Large intestine (tissue), 3 donors: ENCODE data around the gene PRDM12. TPM values are rescaled to one million over a fixed set of nuclear protein-coding genes. Genes with fewer than 3 reads are reported as not detected.

Experiments used
- DNase-seq, 2 donors: peaks; one replicate each; pipeline versions ENCODE4 v3.0.0 to v3.0.0-alpha.2; 2013
- H3K27ac ChIP-seq: one replicate; pipeline ENCODE4 v1.5.1; 2013; ENCODE audit warnings: low read length
- H3K27me3 ChIP-seq: 2 replicates; pipeline ENCODE4 v1.6.1; 2013; ENCODE audit warnings: low read length; ENCODE audit not compliant: control insufficient read depth, insufficient read depth
- H3K36me3 ChIP-seq: 2 replicates; pipeline ENCODE4 v1.6.1; 2013; ENCODE audit warnings: low read length; ENCODE audit not compliant: control insufficient read depth, insufficient read depth
- H3K4me1 ChIP-seq: one replicate; pipeline ENCODE4 v1.6.1; 2013; ENCODE audit warnings: low read length; ENCODE audit not compliant: control insufficient read depth, insufficient read depth
- H3K4me3 ChIP-seq: one replicate; pipeline ENCODE4 v1.5.1; 2013; ENCODE audit warnings: low read length
- H3K9me3 ChIP-seq: one replicate; pipeline ENCODE4 v1.6.1; 2013; ENCODE audit warnings: mild to moderate bottlenecking, low read depth, low read length, moderate library complexity; ENCODE audit not compliant: control insufficient read depth
- WGBS: methylation state at CpG from one replicate; pipeline ENCODE4 v1.1.5; 2013; ENCODE audit warnings: low lambda C conversion rate; ENCODE audit not compliant: insufficient coverage; 5-methylcytosine and 5-hydroxymethylcytosine counted together
- polyA plus RNA-seq: library from polyadenylated mRNA; unstranded; fragments of 120-200 nt; gene quantifications from one replicate; pipeline ENCODE4 v1.2.1, GENCODE V29; 2013

The PRDM12 gene
- polyA plus RNA-seq, 1 donor: 0.04 TPM

DNA sequence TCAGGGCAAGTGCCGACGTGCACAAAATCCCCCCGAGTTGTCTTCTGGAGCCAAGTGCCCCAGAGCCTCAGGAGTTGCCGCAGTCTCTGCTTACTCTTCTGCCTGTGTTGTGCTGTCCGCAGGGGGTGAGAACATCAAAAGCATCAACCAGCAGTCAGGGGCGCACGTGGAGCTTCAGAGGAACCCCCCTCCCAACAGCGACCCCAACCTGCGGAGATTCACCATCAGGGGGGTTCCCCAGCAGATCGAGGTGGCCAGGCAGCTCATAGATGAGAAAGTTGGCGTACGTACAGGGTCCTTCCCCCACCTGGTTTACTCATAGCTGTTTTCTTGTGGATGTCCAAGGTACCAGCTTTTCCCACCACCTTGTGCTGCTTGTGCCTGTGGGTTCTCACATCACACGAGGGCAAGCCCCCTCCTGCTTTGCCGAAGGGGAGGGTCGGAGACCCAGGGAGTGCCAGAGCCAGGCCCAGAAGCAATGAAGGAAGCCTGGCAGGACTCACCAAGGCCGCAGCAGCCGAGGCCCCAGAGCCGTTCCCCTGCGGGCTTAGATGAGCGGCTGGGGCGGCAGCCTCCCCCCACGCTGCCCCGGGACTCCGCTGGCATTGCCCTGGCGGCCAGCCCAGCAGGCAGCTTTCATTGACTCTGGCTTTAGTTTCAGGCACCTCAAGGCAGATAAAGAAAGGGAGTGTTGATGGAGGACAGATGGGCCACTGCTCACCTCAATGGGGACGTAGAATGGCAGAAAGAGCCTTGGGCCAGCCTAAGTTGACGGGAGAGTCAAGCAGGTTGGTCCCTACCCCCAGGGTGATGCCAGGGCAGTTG is 33.7 kb upstream of the PRDM12 start:
- Histone ChIP-seq H3K4me3 (no peak overlapping the region), H3K4me1 (no peaks in the 10 kb centered on the region), H3K36me3 (peaks cover 94% of the 10 kb centered on the region), H3K27ac (no peak overlapping the region), H3K27me3 (no peaks in the 10 kb centered on the region), H3K9me3 (no peaks in the 10 kb centered on the region)
- DNase-seq: no peak
- 100% methylated on average over 2 of the region's 27 CpGs for WGBS

DNA sequence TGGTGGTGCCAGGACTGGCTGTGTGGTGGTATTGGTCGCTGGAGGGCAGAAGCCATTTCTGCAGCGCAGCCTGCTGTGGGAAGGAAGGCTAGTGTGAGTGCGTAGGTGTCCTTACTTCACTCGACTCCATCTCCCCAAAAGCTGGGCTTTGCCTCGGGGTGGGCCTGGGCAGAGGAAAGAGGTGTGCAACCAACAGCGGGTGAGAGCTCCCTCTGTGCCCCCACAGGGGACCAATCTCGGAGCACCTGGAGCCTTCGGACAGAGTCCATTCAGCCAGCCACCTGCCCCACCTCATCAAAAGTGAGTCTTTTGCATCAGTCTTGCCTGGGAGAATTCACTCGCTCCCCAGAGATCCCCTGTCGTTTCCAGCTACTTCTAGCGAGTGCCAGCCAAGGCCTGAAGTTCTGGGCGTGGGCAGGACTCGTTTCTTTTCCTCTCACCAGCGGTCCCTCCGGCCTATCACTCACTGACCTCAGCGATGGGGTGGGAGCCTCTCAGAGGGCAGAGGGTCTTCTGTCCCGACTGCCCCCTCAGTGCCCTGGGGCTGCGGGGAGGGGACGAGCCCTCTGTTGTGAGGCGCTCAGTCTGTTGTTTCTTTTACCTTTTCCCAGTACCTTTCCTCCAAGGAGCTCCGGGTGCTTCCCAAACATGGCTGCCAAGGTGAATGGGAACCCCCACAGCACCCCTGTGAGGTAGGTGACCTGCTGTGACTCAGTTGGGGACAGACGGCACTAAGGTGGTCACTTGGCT is 32.9 kb upstream of the PRDM12 start:
- Histone ChIP-seq H3K4me3 (no peak overlapping the region), H3K27me3 (no peaks in the 10 kb centered on the region), H3K27ac (no peak overlapping the region), H3K36me3 (peaks cover 94% of the 10 kb centered on the region), H3K9me3 (no peaks in the 10 kb centered on the region), H3K4me1 (no peaks in the 10 kb centered on the region)
- no peak for DNase-seq
- WGBS: no CpG with 5 or more reads among the region's 22 CpGs

DNA sequence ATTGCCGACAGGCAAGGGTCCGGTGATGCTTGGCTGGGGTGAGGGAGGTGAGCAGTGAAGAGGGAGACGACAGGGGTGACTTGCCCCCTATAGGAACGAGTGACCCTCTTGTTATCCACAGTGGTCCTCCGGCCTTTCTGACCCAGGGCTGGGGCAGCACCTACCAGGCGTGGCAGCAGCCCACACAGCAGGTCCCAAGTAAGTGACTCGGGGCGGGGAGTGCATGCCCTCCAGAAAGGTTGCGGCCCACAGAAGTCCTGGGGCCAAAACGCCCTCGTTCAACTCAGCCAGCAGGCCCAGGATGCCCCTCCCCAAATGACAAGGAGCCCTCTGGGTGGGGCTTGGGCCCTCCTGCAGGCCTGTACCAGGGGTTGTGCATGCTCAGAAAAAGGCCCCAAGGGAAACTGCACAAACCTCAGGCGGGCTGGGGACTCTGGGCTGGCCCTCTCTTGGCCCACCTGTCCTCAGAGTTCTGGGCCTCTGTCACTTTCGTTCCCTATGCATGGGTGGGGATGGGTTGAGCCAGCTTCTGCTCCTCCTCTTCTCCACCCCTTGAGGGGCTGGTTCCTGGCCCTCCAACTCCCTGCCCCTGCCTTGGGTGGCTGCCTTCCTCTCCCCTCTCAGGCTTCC is 32.2 kb upstream of the PRDM12 start:
- no peaks in the 10 kb centered on the region for H3K9me3 ChIP-seq

DNA sequence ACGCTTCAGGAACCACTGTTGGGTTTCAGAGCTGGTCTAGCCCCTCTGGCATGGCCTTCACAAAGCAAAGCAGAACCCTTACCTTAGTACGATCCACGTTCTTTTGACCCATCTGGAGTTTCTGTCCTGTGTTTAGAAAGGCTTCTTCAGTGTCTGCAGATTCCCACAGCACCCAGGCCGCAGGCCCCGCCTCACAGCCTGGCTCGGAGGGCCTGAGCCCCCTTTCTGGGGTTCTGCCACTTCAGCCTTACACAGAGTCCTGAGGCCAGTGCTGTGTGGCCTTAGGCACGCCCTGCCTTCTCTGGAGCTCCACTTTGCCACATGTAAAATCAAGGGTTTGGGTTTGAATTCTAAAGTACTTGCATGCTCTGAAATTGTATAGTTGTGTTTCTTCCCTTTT is 31.6 kb upstream of the PRDM12 start:
- Histone ChIP-seq H3K4me1 (no peaks in the 10 kb centered on the region), H3K36me3 (peaks cover 85% of the 10 kb centered on the region), H3K27ac (no peak overlapping the region), H3K4me3 (no peak overlapping the region), H3K27me3 (no peaks in the 10 kb centered on the region), H3K9me3 (no peaks in the 10 kb centered on the region)
- DNase-seq: no peak
- no CpG with 5 or more reads among the region's 7 CpGs for WGBS

More for the DNA sequence above, 32.2 kb upstream of the PRDM12 start:
- Histone ChIP-seq H3K4me1 (no peaks in the 10 kb centered on the region), H3K36me3 (peaks cover 92% of the 10 kb centered on the region), H3K27ac (no peak overlapping the region), H3K4me3 (no peak overlapping the region), H3K27me3 (no peaks in the 10 kb centered on the region)
- DNase-seq: no peak
- no CpG with 5 or more reads among the region's 13 CpGs for WGBS

DNA sequence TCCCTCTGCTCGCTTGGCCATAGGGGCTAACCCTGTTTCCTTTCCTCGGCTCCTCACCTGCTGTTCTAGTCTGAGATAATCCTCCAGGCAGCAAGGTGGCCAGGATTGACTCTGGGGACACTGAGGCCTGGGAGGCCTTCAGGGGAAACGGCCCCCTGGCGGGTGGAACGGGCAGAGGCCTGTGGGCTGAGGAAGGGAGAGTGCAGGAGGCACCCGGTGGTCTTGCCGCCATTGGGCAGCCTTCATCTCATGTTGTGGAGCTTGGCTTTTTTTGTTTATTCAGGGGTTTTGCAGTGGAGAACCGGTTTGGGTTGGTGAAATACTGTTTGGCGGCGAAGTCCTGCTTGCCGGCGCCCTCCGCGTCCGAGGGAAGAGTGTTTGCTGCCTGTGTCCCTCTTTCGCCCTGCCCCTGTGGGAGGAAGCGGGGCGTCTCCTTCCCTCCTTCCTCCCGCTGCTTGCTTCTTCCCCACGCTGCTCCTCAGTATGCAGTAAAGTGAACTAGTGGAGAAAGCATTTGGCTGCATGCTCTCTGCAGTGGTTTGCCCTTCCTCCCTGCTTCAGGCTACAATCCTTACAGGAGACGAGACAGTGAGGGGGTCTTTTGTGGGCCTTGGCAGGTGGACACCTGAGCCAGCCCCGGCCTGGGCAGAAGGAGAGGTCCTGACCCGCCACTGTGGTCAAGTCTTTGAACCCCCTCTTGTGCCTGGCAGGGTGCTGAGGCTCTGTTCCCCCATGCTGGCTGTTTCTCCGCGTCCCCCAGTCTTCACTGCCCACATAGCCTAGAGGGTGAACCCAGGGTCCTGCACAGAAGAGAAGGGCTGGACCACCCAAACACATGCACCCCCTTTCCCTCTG is 30.8 kb upstream of the PRDM12 start:
- Histone ChIP-seq H3K4me1 (no peaks in the 10 kb centered on the region), H3K27ac (no peak overlapping the region), H3K9me3 (no peaks in the 10 kb centered on the region), H3K4me3 (no peak overlapping the region), H3K36me3 (peaks cover 82% of the 10 kb centered on the region), H3K27me3 (no peaks in the 10 kb centered on the region)
- DNase-seq: no peak
- no CpG with 5 or more reads among the region's 25 CpGs for WGBS

DNA sequence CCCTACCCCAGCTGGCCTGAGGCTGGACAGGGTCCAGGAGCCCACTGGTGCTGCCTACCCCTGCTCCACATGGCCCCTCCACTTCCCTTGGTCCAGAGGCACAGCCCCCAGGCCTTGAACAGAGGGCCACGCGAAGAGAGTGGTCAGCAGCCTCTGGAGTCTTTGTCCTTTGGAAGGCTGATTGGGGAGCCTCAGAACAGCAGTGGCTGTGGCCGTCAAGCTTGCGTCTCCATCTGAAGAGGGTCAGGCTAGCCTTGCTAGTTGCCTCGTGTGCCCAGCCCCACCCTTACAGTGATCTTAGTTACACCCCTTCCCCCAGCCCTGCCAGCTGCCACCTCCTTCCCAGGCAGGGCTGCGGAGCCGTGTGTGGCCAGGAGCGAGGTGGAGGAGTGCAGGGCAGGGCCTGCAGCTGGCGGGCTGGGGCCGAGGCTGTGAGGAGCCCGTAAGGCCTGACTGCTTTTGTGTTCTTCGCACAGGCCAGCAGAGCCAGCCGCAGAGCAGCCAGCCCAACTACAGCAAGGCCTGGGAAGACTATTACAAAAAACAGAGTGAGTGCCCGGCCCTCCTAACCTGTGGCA is 30.1 kb upstream of the PRDM12 start:
- peaks cover 80% of the 10 kb centered on the region for H3K36me3 ChIP-seq

DNA sequence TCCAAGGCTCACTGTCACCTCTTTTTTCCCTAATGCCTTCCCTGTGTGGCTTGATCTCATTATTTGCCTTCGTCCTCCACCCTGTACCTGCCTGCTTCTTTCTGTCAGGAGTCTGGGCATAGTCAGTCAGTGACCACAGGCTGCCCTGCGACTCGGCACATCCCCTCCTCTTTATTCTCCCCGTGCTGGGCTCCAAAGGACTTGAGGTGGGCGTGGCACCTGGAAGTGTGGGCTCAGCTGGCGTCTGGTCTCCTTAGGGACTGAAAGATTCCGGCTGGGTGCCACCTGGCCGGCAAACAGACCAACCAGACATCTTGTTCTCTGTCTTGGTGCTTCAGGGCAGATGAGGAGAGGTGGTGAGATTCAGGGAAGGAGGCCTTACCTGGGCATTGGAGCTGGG is 29.6 kb upstream of the PRDM12 start:
- peaks cover 75% of the 10 kb centered on the region for H3K36me3 ChIP-seq
- H3K4me1 ChIP-seq: no peaks in the 10 kb centered on the region
- no peaks in the 10 kb centered on the region for H3K27me3 ChIP-seq
- no peaks in the 10 kb centered on the region for H3K9me3 ChIP-seq
- DNase-seq: no peak
- no peak overlapping the region for H3K4me3 ChIP-seq
- no CpG with 5 or more reads among the region's 8 CpGs for WGBS
- no peak overlapping the region for H3K27ac ChIP-seq

More for the DNA sequence above, 30.1 kb upstream of the PRDM12 start:
- H3K4me1 ChIP-seq: no peaks in the 10 kb centered on the region
- no peak overlapping the region for H3K4me3 ChIP-seq
- no peaks in the 10 kb centered on the region for H3K27me3 ChIP-seq
- H3K9me3 ChIP-seq: no peaks in the 10 kb centered on the region
- WGBS: no CpG with 5 or more reads among the region's 14 CpGs
- no peak overlapping the region for H3K27ac ChIP-seq
- no peak for DNase-seq

DNA sequence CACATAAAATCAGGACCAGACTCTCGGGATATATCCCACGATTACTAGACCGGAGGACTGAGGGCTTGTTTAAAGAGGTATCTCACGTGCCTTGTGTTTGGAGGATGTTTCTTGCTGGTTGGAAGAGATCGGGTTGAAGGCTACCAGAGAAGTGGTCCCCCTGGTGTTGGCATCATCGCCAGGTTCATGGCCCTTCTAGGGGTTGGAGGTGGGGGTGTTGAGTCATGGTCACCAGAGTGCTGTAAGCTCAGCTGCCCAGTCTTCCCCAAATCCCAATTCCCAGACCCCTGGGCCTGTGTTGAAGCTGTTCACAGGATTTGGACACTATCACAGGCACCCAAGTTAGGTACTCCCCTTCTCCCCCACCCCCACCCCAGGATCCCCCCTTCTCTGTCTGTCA is 29.1 kb upstream of the PRDM12 start:
- Histone ChIP-seq H3K9me3 (no peaks in the 10 kb centered on the region), H3K27ac (no peak overlapping the region), H3K36me3 (peaks cover 70% of the 10 kb centered on the region), H3K27me3 (no peaks in the 10 kb centered on the region), H3K4me1 (no peaks in the 10 kb centered on the region), H3K4me3 (no peak overlapping the region)
- no peak for DNase-seq
- WGBS: no CpG with 5 or more reads among the region's 6 CpGs

DNA sequence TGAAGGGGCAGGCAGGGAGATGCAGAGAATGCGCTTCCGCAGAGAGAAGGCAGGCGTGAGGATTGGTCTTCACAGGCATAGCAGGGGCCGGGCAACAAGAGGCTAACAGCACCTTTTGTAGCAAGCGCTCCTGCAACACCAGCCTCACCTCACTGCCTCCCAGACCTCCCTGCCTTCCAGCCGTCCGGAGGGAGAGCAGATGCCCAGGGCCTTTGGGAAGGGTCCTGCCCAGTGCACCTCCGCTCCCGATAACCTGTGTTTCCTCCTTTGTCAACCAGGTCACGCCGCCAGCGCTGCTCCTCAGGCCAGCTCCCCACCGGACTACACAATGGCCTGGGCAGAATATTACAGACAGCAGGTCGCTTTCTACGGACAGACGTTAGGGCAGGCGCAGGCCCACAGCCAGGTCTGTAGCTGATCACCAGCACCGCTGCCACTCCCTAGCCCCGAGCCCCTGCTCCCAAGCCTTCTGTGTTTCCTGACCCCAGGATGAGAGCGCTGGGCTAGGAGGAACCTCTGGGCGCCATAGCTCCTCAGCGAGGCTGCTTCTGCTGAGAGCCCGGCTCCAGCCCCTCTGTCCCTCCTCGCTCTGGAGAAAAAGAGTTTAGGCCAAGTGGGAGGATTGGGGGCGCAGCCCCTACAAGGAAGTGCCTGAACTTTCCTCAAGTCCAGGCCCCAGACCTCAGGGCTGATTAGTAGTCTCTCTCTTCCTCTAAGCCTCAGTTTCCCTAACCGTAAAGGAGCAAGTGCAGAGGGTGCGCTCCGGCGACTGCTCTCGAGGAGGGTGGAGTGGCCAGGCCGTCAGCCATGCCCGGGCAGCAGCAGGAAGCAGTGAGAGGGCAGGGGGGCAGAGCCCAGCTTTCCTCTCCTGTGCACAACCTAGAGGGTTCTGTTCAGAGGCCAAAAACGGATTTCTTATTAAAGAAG is 28.4 kb upstream of the PRDM12 start:
- Histone ChIP-seq H3K4me1 (no peaks in the 10 kb centered on the region), H3K27me3 (no peaks in the 10 kb centered on the region), H3K9me3 (no peaks in the 10 kb centered on the region), H3K4me3 (no peak overlapping the region), H3K36me3 (peaks cover 63% of the 10 kb centered on the region), H3K27ac (no peak overlapping the region)
- no peak for DNase-seq
- WGBS: no CpG with 5 or more reads among the region's 33 CpGs
